Endodermal cell (in vitro differentiated cells): ENCODE data around the gene TRIB2. TPM values are rescaled to one million over a fixed set of nuclear protein-coding genes. Genes with fewer than 3 reads are reported as not detected.

Source experiments
- DNase-seq: peaks from one replicate; pipeline ENCODE4 v3.0.0-alpha.2; 2017
- H3K27ac ChIP-seq: 2 replicates; pipeline ENCODE4 v1.5.1; 2013; ENCODE audit warnings: mild to moderate bottlenecking, low read depth, low read length, moderate library complexity
- H3K27me3 ChIP-seq: 2 replicates; pipeline ENCODE4 v1.6.1; 2013; ENCODE audit warnings: mild to moderate bottlenecking, low read length, moderate library complexity; ENCODE audit not compliant: insufficient read depth, control insufficient read depth, poor library complexity, severe bottlenecking
- H3K36me3 ChIP-seq: 2 replicates; pipeline ENCODE4 v1.7.0; 2013; ENCODE audit warnings: mild to moderate bottlenecking, low read length, moderate library complexity; ENCODE audit not compliant: control insufficient read depth, insufficient read depth
- H3K4me1 ChIP-seq: one replicate; pipeline ENCODE4 v1.7.0; 2013; ENCODE audit warnings: low read length; ENCODE audit not compliant: control insufficient read depth, insufficient read depth
- H3K4me3 ChIP-seq: 2 replicates; pipeline ENCODE4 v1.5.1; 2013; ENCODE audit warnings: mild to moderate bottlenecking, low read length, moderate library complexity
- H3K9ac ChIP-seq: 2 replicates; pipeline ENCODE4 v1.6.1; 2013; ENCODE audit warnings: mild to moderate bottlenecking, low read length, moderate library complexity; ENCODE audit not compliant: poor library complexity, severe bottlenecking; ENCODE audit errors: extremely low read depth
- H3K9me3 ChIP-seq: 2 replicates; pipeline ENCODE4 v1.6.1; 2013; ENCODE audit warnings: mild to moderate bottlenecking, low read length, moderate library complexity; ENCODE audit not compliant: control insufficient read depth
- H3K27ac Mint-ChIP-seq: 2 replicates; pipeline ENCODE4 v1.8.0; 2020; ENCODE audit warnings: mixed read lengths
- H3K27me3 Mint-ChIP-seq: 2 replicates; pipeline ENCODE4 v1.8.0; 2021; ENCODE audit warnings: mild to moderate bottlenecking, mixed read lengths; ENCODE audit not compliant: insufficient read depth
- H3K36me3 Mint-ChIP-seq: 2 replicates; pipeline ENCODE4 v1.8.0; 2020; ENCODE audit warnings: low read depth, mixed read lengths
- H3K4me1 Mint-ChIP-seq: 2 replicates; pipeline ENCODE4 v1.8.0; 2020; ENCODE audit warnings: mixed read lengths
- H3K4me3 Mint-ChIP-seq: 2 replicates; pipeline ENCODE4 v1.8.0; 2020; ENCODE audit warnings: mild to moderate bottlenecking, moderate library complexity, mixed read lengths
- H3K9me3 Mint-ChIP-seq: 2 replicates; pipeline ENCODE4 v1.8.0; 2020; ENCODE audit warnings: mild to moderate bottlenecking, mixed read lengths
- WGBS, 2 experiments: methylation state at CpG; one replicate each; pipeline versions ENCODE4 v1.1.5 to v1.1.7; 2013; ENCODE audit warnings: missing lambda C conversion rate in 2 of 2, mixed read lengths in 1 of 2; ENCODE audit not compliant: insufficient coverage in 1 of 2, insufficient read length in 1 of 2; 5-methylcytosine and 5-hydroxymethylcytosine counted together
- total RNA-seq, 2 donors: library from RNA; stranded (reverse); fragmentation: NEBNext Ultra II Directional in 1 of 2; extraction: Animal tissue kit (Norgen Biotek cat#: 25700) in 1 of 2; gene quantifications; 2 replicates in 1 of 2; 3 replicates in 1 of 2; pipeline ENCODE4 v1.2.1, GENCODE V29; 2021
- TF ChIP-seq, protein P1 (sequence below): fragments of 200-600 bp; sonication (generic); conservative IDR thresholded peaks from 2 replicates; pipeline ENCODE4 v1.5.0; 2021; ENCODE audit warnings: antibody characterized with exemption, mild to moderate bottlenecking

TRIB2 gene
- total RNA-seq, 2 donors from 2014 or later = 23.8 to 29.8 TPM

DNA sequence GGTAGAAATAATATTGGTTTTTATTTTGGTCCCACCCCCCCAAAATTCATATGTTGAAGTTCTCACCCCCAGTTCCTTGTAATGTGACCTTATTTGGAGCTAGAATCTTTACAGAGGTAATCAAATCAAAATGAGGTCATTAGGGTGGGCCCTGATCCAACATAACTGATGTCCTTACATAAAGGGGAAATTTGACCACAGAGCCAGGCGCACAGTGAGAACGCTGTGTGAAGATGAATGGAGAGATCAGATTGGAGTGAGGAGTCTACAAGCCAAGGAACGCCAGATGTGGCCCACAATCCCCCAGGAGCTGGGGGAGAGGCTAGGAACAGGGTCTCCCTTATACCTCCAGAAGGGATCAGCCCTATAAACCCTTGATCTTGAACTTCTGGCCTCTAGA is 31.6 kb upstream of the TRIB2 start:
- Mint-ChIP-seq H3K4me1 (peaks cover 27% of the 10 kb centered on the region), H3K4me3 (no peak overlapping the region), H3K9me3 (peaks cover 9% of the 10 kb centered on the region), H3K27ac (no peak overlapping the region), H3K36me3 (no peaks in the 10 kb centered on the region), H3K27me3 (peaks cover 5% of the 10 kb centered on the region)
- peaks cover 15% of the 10 kb centered on the region for H3K9me3 ChIP-seq
- H3K9ac ChIP-seq = no peak overlapping the region
- no peaks in the 10 kb centered on the region for H3K27me3 ChIP-seq
- H3K36me3 ChIP-seq = no peaks in the 10 kb centered on the region
- TF ChIP-seq, protein P1, sequence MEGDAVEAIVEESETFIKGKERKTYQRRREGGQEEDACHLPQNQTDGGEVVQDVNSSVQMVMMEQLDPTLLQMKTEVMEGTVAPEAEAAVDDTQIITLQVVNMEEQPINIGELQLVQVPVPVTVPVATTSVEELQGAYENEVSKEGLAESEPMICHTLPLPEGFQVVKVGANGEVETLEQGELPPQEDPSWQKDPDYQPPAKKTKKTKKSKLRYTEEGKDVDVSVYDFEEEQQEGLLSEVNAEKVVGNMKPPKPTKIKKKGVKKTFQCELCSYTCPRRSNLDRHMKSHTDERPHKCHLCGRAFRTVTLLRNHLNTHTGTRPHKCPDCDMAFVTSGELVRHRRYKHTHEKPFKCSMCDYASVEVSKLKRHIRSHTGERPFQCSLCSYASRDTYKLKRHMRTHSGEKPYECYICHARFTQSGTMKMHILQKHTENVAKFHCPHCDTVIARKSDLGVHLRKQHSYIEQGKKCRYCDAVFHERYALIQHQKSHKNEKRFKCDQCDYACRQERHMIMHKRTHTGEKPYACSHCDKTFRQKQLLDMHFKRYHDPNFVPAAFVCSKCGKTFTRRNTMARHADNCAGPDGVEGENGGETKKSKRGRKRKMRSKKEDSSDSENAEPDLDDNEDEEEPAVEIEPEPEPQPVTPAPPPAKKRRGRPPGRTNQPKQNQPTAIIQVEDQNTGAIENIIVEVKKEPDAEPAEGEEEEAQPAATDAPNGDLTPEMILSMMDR = no peak
- no peak for DNase-seq
- no peak overlapping the region for H3K4me3 ChIP-seq
- H3K27ac ChIP-seq = no peak overlapping the region
- H3K4me1 ChIP-seq = peaks cover 9% of the 10 kb centered on the region
- 93 to 100% methylated on average over 1 to 3 of the region's 3 CpGs for WGBS, 2 experiments

DNA sequence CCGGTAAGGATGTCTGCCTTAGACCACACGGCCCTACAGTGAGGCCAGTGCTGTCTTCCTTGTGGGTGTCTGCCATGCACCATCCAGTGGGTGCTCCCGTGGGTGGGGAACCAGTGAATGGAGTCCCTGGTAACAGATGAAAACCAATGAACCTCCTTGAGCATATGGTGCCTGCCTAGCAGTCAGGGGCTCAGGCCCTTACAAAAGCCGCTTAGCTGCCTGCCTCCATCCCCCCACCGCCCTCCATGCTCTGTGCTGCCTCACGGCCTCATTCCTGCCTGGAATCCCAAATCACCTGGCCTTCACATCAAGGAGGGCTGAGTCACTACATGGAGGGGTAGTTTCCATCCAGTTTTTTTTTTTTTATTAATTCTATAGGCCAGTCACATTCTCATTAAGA is 30.8 kb upstream of the TRIB2 start:
- no peak overlapping the region for H3K4me3 Mint-ChIP-seq
- no peak overlapping the region for H3K27ac Mint-ChIP-seq
- Histone ChIP-seq H3K9me3 (peaks cover 11% of the 10 kb centered on the region), H3K4me3 (no peak overlapping the region), H3K27ac (no peak overlapping the region), H3K4me1 (peaks cover 9% of the 10 kb centered on the region), H3K36me3 (no peaks in the 10 kb centered on the region), H3K9ac (no peak overlapping the region), H3K27me3 (no peaks in the 10 kb centered on the region)
- 87 to 96% methylated on average over 3 to 6 of the region's 6 CpGs for WGBS, 2 experiments
- H3K36me3 Mint-ChIP-seq = no peaks in the 10 kb centered on the region
- peaks cover 27% of the 10 kb centered on the region for H3K4me1 Mint-ChIP-seq
- H3K9me3 Mint-ChIP-seq = peaks cover 10% of the 10 kb centered on the region
- no peak for DNase-seq
- TF ChIP-seq, protein P1 = no peak
- H3K27me3 Mint-ChIP-seq = peaks cover 5% of the 10 kb centered on the region

DNA sequence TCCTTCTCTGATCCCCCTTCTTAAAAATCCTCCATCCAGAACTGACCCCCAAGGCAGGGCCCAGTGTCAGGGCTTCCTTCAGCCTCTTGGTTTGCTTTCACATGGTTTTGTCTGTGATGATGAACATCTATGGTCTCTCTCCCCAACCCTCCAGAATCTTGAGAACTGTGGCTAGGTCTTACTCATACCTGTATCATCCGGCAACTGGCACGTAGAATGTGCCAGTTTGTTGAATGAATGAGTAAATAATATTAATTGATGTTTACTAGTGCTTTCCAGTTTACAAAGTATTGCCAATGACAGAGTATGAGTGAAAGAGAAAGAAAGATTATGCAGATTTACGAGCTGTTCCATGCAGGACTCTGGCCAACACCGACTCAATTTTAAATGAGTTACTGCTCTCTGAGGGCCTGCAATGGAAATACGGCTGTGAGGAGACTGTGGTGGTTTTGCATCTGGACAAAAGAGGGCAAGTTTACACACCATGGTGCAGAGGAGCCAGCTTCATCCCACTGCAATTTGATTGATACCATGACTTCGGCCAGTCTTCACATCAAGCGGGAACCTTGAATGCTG is 29.9 kb upstream of the TRIB2 start:
- WGBS, 2 experiments = 89 to 90% methylated on average over 5 to 7 of the region's 7 CpGs
- Histone ChIP-seq H3K9ac (no peak overlapping the region), H3K27ac (no peak overlapping the region), H3K9me3 (peaks cover 16% of the 10 kb centered on the region), H3K27me3 (no peaks in the 10 kb centered on the region), H3K4me3 (no peak overlapping the region), H3K4me1 (peaks cover 9% of the 10 kb centered on the region), H3K36me3 (no peaks in the 10 kb centered on the region)
- H3K4me3 Mint-ChIP-seq = no peak overlapping the region
- DNase-seq = no peak
- TF ChIP-seq, protein P1 = no peak
- peaks cover 2% of the 10 kb centered on the region for H3K27me3 Mint-ChIP-seq
- H3K36me3 Mint-ChIP-seq = peaks cover 2% of the 10 kb centered on the region
- H3K27ac Mint-ChIP-seq = no peak overlapping the region
- H3K9me3 Mint-ChIP-seq = peaks cover 16% of the 10 kb centered on the region
- H3K4me1 Mint-ChIP-seq = peaks cover 27% of the 10 kb centered on the region
